A549 (cell line): ENCODE measurements around the gene OR51E2. TPM values are rescaled to one million over a fixed set of nuclear protein-coding genes. Genes with fewer than 3 reads are reported as not detected.

Experiments
- ATAC-seq, 2 experiments: fragments of 200-7000 bp in 1 of 2; fragments of >200 bp in 1 of 2; cut with Nextera tagmentation in 1 of 2; cut with Tn5 transposase in 1 of 2; 3 replicates each; pipeline versions ENCODE4 v1.8.0 to v1.9.1; 2018 to 2020; ENCODE audit warnings: mild to moderate bottlenecking in 1 of 2, moderate library complexity in 1 of 2
- CTCF ChIA-PET: fragments of 300-600 bp; sonication (Branson Sonifier 250); formaldehyde crosslinking; extraction: SDS; loops from one replicate; lab custom pipeline; 2021; ENCODE audit warnings: antibody characterized with exemption, inconsistent platforms; lab: Yijun Ruan, JAX
- POLR2A ChIA-PET: fragments of 350-600 bp; formaldehyde crosslinking; extraction: SDS; loops from one replicate; lab custom pipeline; 2021; ENCODE audit warnings: antibody characterized with exemption, inconsistent platforms; lab: Yijun Ruan, JAX
- DNase-seq, 2 experiments: peaks; one replicate each; pipeline versions ENCODE4 v3.0.0 to v3.0.0-alpha.2; 2011 to 2016; ENCODE audit warnings: low read depth in 1 of 2, low spot score in 1 of 2
- FAIRE-seq: peaks from 2 replicates; lab custom pipeline; 2011; peaks lifted over from hg19 to GRCh38; lab: Jason Lieb, UNC
- H3K27ac ChIP-seq, 2 experiments: fragments of >200 bp; sonication (Bioruptor Twin); formaldehyde crosslinking; 3 replicates each; pipeline ENCODE4 v1.5.1; 2016 to 2017
- H3K4me1 ChIP-seq: fragments of >200 bp; sonication (Bioruptor Twin); formaldehyde crosslinking; 3 replicates; pipeline ENCODE4 v1.6.1; 2016
- H3K4me2 ChIP-seq: fragments of >200 bp; sonication (Bioruptor Twin); formaldehyde crosslinking; 3 replicates; pipeline ENCODE4 v1.6.1; 2016
- H3K4me3 ChIP-seq: fragments of >200 bp; sonication (Bioruptor Twin); formaldehyde crosslinking; 3 replicates; pipeline ENCODE4 v1.5.1; 2016
- H3K9me3 ChIP-seq: fragments of >200 bp; sonication (Bioruptor Twin); formaldehyde crosslinking; 3 replicates; pipeline ENCODE4 v1.6.1; 2016
- CBX2 ChIP-seq: fragments of 200-600 bp; sonication (generic); IDR thresholded peaks from 2 replicates; pipeline ENCODE4 v1.6.1; 2016; ENCODE audit warnings: low read depth, mild to moderate bottlenecking, borderline replicate concordance
- CBX8 ChIP-seq: fragments of 200-600 bp; sonication (generic); IDR thresholded peaks from 2 replicates; pipeline ENCODE4 v1.6.1; 2016
- CHD4 ChIP-seq: fragments of 200-600 bp; sonication (generic); IDR thresholded peaks from 2 replicates; pipeline ENCODE4 v1.6.1; 2016; ENCODE audit warnings: antibody characterized with exemption, mild to moderate bottlenecking, borderline replicate concordance
- E2F6 ChIP-seq: IDR thresholded peaks from 2 replicates; pipeline ENCODE4 v1.6.1; 2012; ENCODE audit warnings: low read depth, borderline replicate concordance
- EHF ChIP-seq: fragments of 250-450 bp; sonication (Bioruptor Pico); IDR thresholded peaks from 2 replicates; pipeline ENCODE4 v1.5.0; 2020; ENCODE audit warnings: mild to moderate bottlenecking
- EHMT2 ChIP-seq: fragments of 200-600 bp; sonication (generic); IDR thresholded peaks from 2 replicates; pipeline ENCODE4 v1.6.1; 2016; ENCODE audit warnings: antibody characterized with exemption, low read depth, mild to moderate bottlenecking, moderate library complexity
- EP300 ChIP-seq, 2 experiments: fragments of >200 bp; sonication (Bioruptor Twin); formaldehyde crosslinking; IDR thresholded peaks; 2 replicates in 1 of 2; 3 replicates in 1 of 2; pipeline ENCODE4 v1.6.1; 2016 to 2017
- FOSB ChIP-seq: fragments of 250-450 bp; sonication (Bioruptor Pico); IDR thresholded peaks from 2 replicates; pipeline ENCODE4 v1.5.0; 2020; ENCODE audit warnings: mild to moderate bottlenecking, moderate library complexity
- FOSL2 ChIP-seq, 2 experiments: fragments of 450-650 bp in 1 of 2; fragments of >200 bp in 1 of 2; sonication (Bioruptor Twin) in 1 of 2; formaldehyde crosslinking; IDR thresholded peaks; 2 replicates each; pipeline versions ENCODE4 v1.5.0 to v1.6.1; 2016 to 2020; ENCODE audit warnings: mild to moderate bottlenecking in 1 of 2, moderate library complexity in 1 of 2
- HEYL ChIP-seq: fragments of 250-450 bp; sonication (Bioruptor Pico); IDR thresholded peaks from 2 replicates; pipeline ENCODE4 v1.8.0; 2021; ENCODE audit warnings: mild to moderate bottlenecking, moderate library complexity
- HMGXB4 ChIP-seq: fragments of 250-450 bp; sonication (Bioruptor Pico); IDR thresholded peaks from 2 replicates; pipeline ENCODE4 v1.5.0; 2021; ENCODE audit warnings: mild to moderate bottlenecking, moderate library complexity, borderline replicate concordance
- HOXB13 ChIP-seq: fragments of 250-450 bp; sonication (Bioruptor Pico); IDR thresholded peaks from 2 replicates; pipeline ENCODE4 v1.5.0; 2020; ENCODE audit warnings: low read depth, mild to moderate bottlenecking, moderate library complexity
- JUN ChIP-seq, 2 experiments: fragments of >200 bp; sonication (Bioruptor Twin); formaldehyde crosslinking; IDR thresholded peaks; 2 replicates in 1 of 2; 3 replicates in 1 of 2; pipeline ENCODE4 v1.6.1; 2016 to 2017
- JUNB ChIP-seq: fragments of >200 bp; sonication (Bioruptor Twin); formaldehyde crosslinking; IDR thresholded peaks from 2 replicates; pipeline ENCODE4 v1.6.1; 2016
- KDM5A ChIP-seq: fragments of 200-600 bp; sonication (generic); IDR thresholded peaks from 2 replicates; pipeline ENCODE4 v1.6.1; 2016; ENCODE audit warnings: antibody characterized with exemption, mild to moderate bottlenecking
- MAFK ChIP-seq: fragments of 450-650 bp; IDR thresholded peaks from 2 replicates; pipeline ENCODE4 v1.6.1; 2014; ENCODE audit not compliant: partially characterized antibody
- MYC ChIP-seq: IDR thresholded peaks from 2 replicates; pipeline ENCODE4 v1.6.1; 2012; ENCODE audit warnings: mild to moderate bottlenecking, inconsistent platforms, low read length, improper control_type of control experiment, borderline replicate concordance
- NFE2L2 ChIP-seq: fragments of 150-350 bp; conservative IDR thresholded peaks from 2 replicates; pipeline ENCODE4 v1.6.1; 2014; ENCODE audit warnings: low read length
- NR3C1 ChIP-seq: fragments of >200 bp; sonication (Bioruptor Twin); formaldehyde crosslinking; IDR thresholded peaks from 3 replicates; pipeline ENCODE4 v1.6.1; 2017
- POLR2AphosphoS2 ChIP-seq: conservative IDR thresholded peaks from 2 replicates; pipeline ENCODE4 v1.6.1; 2012; ENCODE audit warnings: low read length, improper control_type of control experiment, inconsistent platforms
- RFX5 ChIP-seq: fragments of 450-650 bp; IDR thresholded peaks from 2 replicates; pipeline ENCODE4 v1.7.1; 2014; ENCODE audit warnings: antibody characterized with exemption, mild to moderate bottlenecking, moderate library complexity
- USF2 ChIP-seq: fragments of 450-650 bp; IDR thresholded peaks from 2 replicates; pipeline ENCODE4 v1.6.1; 2014; ENCODE audit warnings: antibody characterized with exemption
- ZC3H11A ChIP-seq: fragments of 450-650 bp; IDR thresholded peaks from 2 replicates; pipeline ENCODE4 v1.6.1; 2014; ENCODE audit warnings: antibody characterized with exemption, mild to moderate bottlenecking
- WGBS: methylation state at CpG from one replicate; pipeline ENCODE4 v1.1.6; 2017; ENCODE audit errors: missing lambda C conversion rate; 5-methylcytosine and 5-hydroxymethylcytosine counted together
- polyA plus RNA-seq, 4 experiments: library from polyadenylated mRNA; depleted of rRNA in 3 of 4; stranded (reverse); fragments of >200 nt; fragmentation: RNase III in 1 of 4; extraction: RNeasy Plus Mini Kit Qiagen cat#74134 plus additional on column Dnase treatment in 1 of 4; gene quantifications; 2 replicates in 3 of 4; 3 replicates in 1 of 4; pipeline ENCODE4 v1.2.3, GENCODE V29; 2011 to 2017
- TF ChIP-seq, protein P1 (sequence below): fragments of 200-600 bp; sonication (generic); IDR thresholded peaks from 2 replicates; pipeline ENCODE4 v1.6.1; 2016; ENCODE audit warnings: antibody characterized with exemption, mild to moderate bottlenecking, moderate library complexity

OR51E2 gene
- polyA plus RNA-seq, 2 of the 4 experiments (the other 2 are of a cell fraction) = not detected

GRCh38 chr11:4665424-4665823, 32.2 kb downstream of the OR51E2 start:
- CTCF ChIA-PET = no interaction called here
- POLR2A ChIA-PET = no interaction called here
- ATAC-seq (no peak), DNase-seq (no peak), FAIRE-seq (no peak)
- H3K4me1 ChIP-seq = no peaks in the 10 kb centered on the region
- no peaks in the 10 kb centered on the region; the same call in 2 of the 3 replicates for H3K9me3 ChIP-seq
- TF ChIP-seq E2F6 = no peak
- no peak for TF ChIP-seq RFX5
- no peak for TF ChIP-seq USF2
- no peak for TF ChIP-seq EHF
- H3K4me2 ChIP-seq = no peak overlapping the region
- WGBS = 1% methylated on average over 2 of the region's 2 CpGs
- no peak overlapping the region for H3K27ac ChIP-seq
- no peak overlapping the region for H3K4me3 ChIP-seq

DNA sequence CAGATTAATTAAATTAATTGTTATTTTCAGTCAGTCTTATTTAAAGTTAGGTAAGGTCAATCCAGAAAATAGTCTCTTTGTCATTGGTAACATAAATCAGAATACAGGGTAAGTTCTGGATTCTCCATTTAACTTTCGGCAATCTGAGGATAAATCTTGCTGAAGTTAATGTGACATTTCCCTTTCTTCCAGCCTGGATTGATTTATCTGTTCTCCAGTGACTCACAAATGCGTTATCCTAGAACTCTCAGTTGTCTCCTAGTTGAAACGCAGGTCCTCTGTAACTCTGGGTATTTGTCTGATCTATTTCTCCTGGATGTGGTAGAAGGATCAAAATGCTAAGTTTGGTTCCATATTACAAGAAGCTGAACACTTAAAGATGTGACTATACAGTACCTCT, 32.9 kb downstream of the OR51E2 start:
- Histone ChIP-seq H3K27ac (no peak overlapping the region), H3K4me1 (no peaks in the 10 kb centered on the region), H3K4me3 (no peak overlapping the region), H3K9me3 (no peaks in the 10 kb centered on the region; the same call in 2 of the 3 replicates), H3K4me2 (no peak overlapping the region)
- DNase-seq (no peak), FAIRE-seq (no peak), ATAC-seq (no peak)
- no peak for TF ChIP-seq HOXB13
- TF ChIP-seq, protein P1, sequence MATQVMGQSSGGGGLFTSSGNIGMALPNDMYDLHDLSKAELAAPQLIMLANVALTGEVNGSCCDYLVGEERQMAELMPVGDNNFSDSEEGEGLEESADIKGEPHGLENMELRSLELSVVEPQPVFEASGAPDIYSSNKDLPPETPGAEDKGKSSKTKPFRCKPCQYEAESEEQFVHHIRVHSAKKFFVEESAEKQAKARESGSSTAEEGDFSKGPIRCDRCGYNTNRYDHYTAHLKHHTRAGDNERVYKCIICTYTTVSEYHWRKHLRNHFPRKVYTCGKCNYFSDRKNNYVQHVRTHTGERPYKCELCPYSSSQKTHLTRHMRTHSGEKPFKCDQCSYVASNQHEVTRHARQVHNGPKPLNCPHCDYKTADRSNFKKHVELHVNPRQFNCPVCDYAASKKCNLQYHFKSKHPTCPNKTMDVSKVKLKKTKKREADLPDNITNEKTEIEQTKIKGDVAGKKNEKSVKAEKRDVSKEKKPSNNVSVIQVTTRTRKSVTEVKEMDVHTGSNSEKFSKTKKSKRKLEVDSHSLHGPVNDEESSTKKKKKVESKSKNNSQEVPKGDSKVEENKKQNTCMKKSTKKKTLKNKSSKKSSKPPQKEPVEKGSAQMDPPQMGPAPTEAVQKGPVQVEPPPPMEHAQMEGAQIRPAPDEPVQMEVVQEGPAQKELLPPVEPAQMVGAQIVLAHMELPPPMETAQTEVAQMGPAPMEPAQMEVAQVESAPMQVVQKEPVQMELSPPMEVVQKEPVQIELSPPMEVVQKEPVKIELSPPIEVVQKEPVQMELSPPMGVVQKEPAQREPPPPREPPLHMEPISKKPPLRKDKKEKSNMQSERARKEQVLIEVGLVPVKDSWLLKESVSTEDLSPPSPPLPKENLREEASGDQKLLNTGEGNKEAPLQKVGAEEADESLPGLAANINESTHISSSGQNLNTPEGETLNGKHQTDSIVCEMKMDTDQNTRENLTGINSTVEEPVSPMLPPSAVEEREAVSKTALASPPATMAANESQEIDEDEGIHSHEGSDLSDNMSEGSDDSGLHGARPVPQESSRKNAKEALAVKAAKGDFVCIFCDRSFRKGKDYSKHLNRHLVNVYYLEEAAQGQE = no peak
- no peak for TF ChIP-seq EP300 (IDR thresholded peaks at IDR 0.05)
- ChIA-PET CTCF (no interaction called here), POLR2A (no interaction called here)
- WGBS = 1% methylated on average over 3 of the region's 3 CpGs

- DNase-seq (no peak), ATAC-seq (no peak), FAIRE-seq (no peak)
- ChIA-PET CTCF (no interaction called here), POLR2A (no interaction called here)
- Histone ChIP-seq H3K4me2 (no peak overlapping the region), H3K27ac (no peak overlapping the region), H3K9me3 (no peaks in the 10 kb centered on the region; the same call in 2 of the 3 replicates), H3K4me1 (no peaks in the 10 kb centered on the region), H3K4me3 (no peak overlapping the region)
- WGBS = 21% methylated on average over 3 of the region's 3 CpGs
- TF ChIP-seq NR3C1 (no peak), MAFK (no peak), EHMT2 (no peak), MYC (no peak), ZC3H11A (no peak), FOSL2 (IDR thresholded peaks at IDR 0.05) (no peak), FOSL2 (CRISPR knock-in tag; IDR thresholded peaks at IDR 0.05) (no peak), EHF (no peak), KDM5A (no peak), JUNB (no peak), FOSB (CRISPR knock-in tag) (no peak), CBX8 (no peak), CBX2 (no peak), POLR2AphosphoS2 (no peak), HEYL (CRISPR knock-in tag) (no peak), NFE2L2 (no peak), JUN (IDR thresholded peaks at IDR 0.05) (no peak), CHD4 (no peak), HMGXB4 (no peak)
Measured at GRCh38 chr11:4664183-4664582, 33.5 kb downstream of the OR51E2 start.
